DMS 273 treated with DMSO at 0.1 percent for 48 hours (cell line): ENCODE measurements around the gene CBFB.
"Not testable (repeated sequence)": the region's sequence is repeated elsewhere in the genome, so short reads cannot be mapped to it uniquely, and the experiment has no call there.

Experiments
- DNase-seq: peaks from one replicate; lab custom pipeline; 2025; lab: John Stamatoyannopoulos, UW

CBFB gene

DNA sequence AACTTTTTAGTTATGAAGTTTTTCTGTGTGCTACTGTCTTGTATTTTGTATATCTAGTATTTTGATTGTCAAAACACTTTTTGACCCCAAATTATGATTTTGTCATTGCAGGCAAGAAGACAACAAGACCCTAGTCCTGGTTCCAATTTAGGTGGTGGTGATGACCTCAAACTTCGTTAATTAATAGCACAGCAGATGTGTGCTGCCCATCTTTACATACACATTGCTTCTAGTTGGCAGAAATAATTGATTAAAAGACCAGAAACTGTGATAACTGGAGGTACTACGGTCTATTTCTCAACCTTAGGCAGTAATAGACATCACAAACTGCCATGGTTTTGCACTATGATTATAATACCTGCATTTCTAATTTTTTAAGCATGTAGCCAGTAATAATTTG lies 69.7 kb downstream of the CBFB start:
- no peak for DNase-seq

GRCh38 chr16:67100569-67101310 lies 71.8 kb downstream of the CBFB start:
- DNase-seq: no peak

GRCh38 chr16:67101311-67102082 lies 72.5 kb downstream of the CBFB start:
- no peak for DNase-seq

GRCh38 chr16:67104061-67104460 lies 75.1 kb downstream of the CBFB start:
- DNase-seq: peak; percentile 43

DNA sequence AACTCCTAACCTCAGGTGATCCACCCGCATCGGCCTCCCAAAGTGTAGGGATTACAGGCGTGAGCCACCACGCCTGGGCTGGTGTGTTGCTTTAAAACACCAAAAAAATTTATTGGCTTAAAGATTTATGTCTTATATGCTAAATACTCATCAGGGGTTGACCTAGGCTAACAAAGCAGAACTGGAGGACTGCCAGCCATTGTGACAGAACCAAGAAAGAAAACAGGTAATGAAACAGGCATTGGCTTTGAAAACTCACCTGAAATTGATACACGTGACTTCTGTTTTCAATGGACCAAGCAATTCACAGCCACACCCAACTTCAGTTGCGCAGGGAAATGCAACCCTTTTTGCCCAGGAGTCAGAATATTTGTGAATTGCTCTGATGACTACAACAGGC lies 75.9 kb downstream of the CBFB start:
- no peak for DNase-seq

- DNase-seq: no peak
Measured at GRCh38 chr16:67105246-67105645, 76.3 kb downstream of the CBFB start.

DNA sequence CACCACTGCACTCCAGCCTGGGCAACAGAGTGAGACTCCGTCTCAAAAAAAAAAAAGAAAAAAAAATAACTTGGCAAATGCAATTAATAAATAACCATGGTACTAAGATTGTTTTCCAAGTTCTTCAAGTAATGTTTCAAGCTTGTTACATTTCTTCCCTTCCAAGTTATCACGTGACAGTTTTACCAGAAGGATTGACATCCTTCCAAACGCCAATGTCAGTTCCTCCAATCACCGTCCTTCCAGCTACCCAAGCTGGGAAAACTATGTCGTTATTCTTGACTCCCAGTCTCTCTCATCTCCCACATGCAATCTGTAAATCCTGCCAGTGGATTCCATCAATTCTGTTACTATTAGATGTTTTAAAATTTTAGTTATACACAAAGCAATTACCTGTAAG lies 76.9 kb downstream of the CBFB start:
- no peak for DNase-seq

GRCh38 chr16:67108489-67108888 lies 79.5 kb downstream of the CBFB start:
- DNase-seq: no peak

DNA sequence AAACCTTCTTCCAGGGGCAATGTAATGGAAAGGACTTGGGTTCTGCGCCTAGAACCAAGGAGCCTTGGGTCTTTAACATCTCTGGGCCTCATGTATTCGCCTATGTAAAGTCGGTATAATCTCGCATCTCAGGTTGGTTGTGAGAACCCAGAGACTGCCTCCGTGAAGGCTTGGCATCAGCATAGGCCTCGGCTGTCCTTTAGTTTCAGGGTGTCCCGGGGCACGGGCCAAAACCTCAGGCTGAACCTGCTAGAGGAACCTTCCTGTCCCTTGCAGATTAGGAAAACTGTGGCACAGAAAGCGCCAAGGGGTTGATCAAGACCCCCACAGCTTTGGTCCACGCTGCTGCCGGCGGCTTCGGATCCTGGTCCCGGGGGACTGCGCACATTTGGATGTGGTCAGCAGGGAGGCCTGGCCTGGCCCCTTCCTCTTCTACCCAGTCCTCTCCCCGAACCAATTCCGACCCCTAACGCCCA lies 80.0 kb downstream of the CBFB start:
- DNase-seq: no peak

DNA sequence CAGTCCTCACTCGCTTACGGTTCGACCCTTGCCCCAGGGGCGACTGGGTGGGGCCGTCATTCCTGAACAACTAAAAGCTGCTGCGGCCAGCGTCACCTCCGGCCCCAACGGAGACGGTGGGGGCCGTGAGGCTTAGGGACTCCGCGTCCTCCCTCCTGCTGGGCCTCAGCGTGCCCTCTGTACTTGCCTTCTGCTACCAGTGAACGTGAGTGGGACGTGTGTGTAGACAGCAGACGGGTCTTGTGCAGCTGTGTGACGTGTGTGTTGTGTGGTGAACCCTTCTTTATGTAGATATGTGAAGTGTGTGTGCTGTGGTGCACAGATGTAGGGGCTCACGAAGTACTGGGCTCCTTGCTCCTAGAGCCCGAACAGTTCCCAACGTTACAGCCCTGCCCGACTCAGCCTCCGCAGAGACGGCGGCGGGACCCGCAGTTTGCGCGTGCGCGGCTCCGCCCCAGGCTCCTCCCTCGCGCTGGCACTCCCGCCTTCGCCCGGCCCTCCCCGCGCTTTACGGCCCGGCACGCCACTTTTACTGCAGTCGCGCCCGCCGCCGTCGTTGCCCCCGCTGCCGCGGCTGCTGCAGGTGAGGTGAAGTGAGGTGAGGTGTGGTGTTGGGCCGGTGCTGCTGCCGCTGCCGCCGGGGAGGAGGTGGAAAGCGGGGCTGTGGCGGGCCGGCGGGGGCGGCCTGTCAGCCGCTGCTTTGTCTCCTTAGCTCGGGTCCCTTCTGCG lies 80.6 kb downstream of the CBFB start, which contains the start of gene PHAF1:
TSS of gene PHAF1 (plus strand) at position 535 of the 729 bp plus-strand sequence. CDS start 235 bp downstream, outside the sequence.
- peak; percentile 77 for DNase-seq

DNA sequence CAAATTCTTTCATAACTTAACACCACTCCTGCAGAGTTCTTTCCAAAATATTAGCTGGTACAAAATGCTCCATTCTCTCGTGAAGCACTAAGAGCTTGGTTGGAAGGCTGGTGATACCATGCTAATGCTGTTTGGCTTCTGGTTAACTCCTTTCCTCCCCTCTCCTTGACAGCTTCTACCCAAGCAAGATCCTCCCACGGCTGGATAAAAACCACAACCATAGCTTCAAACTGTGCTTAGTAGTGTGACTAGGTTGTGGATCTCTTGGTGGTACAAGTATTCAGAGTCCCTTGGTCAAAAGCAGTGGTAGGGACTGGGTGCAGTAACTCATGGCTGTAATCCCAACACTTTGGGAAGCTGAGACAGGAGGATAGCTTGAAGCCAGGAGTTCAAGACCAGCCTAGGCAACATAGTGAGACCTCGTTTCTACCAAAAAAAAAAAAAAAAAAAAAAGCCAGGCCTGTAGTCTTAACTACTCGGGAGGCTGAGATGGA lies 83.0 kb downstream of the CBFB start:
- no peak for DNase-seq

GRCh38 chr16:67112591-67113399 lies 83.8 kb downstream of the CBFB start:
- DNase-seq: no peak

GRCh38 chr16:67114793-67115192 lies 85.8 kb downstream of the CBFB start:
- DNase-seq: no peak

DNA sequence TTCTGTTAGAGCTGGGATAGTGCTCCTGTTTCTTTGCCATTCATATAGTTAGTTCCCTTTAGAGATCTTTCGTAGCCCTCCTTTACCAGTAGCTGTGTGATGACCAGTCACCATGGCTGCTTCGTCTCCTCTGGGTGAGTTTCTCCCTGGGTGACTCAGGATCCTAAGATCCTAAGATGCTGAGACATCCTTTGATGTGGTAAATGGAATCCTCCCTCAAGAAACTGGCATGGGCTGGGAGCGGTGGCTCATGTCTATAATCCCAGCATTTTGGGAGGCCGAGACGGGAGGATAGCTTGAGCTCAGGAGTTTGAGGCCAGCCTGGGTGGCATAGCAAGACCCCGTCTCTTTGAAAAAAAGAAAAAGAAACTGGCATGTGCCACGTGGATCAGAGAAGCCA lies 86.7 kb downstream of the CBFB start:
- DNase-seq: no peak

- no peak for DNase-seq
Measured at GRCh38 chr16:67116388-67117311, 87.7 kb downstream of the CBFB start.

DNA sequence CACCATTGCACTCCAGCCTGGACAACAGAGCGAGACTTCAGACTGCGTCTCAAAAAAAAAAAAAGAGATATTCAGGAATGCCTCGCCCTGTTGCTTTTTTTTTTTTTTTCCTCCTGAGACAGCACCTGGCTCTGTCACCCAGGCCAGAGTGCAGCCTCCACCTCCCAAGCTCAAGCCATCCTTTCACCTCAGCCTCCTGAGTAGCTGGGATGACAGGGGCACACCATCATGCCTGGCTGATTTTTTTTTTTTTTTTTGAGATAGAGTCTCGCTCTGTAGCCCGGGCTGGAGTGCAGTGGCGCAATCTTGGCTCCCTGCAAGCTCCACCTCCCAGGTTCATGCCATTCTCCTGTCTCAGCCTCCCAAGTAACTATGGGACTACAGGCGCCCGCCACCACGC lies 88.8 kb downstream of the CBFB start:
- DNase-seq: no peak

DNA sequence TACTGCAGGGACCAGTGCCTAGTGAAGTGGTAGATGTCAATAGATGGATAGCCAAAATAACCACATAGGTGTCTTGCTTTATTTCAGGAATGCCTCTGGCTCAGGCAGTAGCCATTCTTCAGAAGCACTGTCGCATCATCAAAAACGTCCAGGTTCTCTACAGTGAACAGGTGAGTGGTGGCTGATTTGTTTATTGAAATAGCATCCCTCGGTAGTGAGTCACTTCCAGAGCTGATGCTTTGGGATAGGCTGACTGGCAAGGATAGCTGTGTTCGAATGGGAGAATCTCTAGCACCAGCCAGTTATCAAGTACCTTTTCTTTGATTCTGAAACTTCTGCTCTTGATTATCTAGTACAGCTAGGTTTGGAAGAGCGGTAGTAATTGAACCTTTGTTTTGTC lies 91.1 kb downstream of the CBFB start:
- no peak for DNase-seq

GRCh38 chr16:67122799-67123198 lies 93.8 kb downstream of the CBFB start:
- not testable (repeated sequence) for DNase-seq

DNA sequence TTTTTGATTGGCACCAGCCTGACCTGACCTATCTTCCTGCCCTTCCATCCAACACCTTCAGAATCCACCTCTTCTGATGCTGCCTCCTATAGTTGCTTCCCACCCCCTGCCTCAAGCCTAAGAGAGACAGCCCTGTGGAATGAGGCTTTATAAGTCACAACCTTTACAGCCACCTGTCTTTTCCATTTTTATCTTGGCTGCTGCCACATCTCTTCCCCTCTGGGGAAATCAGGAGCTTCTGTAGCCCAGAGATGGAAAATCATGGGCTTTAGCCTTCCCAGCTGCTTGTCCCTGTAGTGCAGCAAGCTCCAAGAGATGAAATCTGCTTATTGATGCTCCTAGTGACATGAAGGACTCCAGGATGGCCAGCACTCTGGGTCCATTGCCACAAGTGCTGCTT lies 99.5 kb downstream of the CBFB start:
- no peak for DNase-seq

DNA sequence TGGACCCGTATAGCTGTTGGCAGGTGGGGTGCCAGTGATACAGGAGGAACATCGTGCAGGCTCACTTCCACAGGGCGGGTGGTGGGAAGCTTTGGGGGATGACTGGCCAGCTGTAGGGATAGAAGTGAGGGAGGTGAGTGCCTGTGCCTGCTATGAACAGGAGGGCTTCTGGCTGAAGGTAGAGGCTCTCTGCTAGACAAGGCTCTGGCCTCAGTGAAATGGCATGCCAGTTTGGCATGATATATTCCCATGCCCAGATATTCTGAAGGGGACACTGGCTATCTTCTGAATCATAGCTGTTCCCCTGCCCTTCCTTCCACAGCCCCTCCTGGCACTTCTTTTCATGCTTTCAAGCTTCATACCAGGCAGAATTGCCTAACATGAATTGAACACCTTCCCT lies 99.9 kb downstream of the CBFB start:
- no peak for DNase-seq
